G401.6 (cell line): Measurements from ENCODE around the gene IARS1.

Source experiments
- FAIRE-seq: peaks from 2 replicates; lab custom pipeline; 2012; peaks lifted over from hg19 to GRCh38; lab: Jason Lieb, UNC

The IARS1 gene

DNA sequence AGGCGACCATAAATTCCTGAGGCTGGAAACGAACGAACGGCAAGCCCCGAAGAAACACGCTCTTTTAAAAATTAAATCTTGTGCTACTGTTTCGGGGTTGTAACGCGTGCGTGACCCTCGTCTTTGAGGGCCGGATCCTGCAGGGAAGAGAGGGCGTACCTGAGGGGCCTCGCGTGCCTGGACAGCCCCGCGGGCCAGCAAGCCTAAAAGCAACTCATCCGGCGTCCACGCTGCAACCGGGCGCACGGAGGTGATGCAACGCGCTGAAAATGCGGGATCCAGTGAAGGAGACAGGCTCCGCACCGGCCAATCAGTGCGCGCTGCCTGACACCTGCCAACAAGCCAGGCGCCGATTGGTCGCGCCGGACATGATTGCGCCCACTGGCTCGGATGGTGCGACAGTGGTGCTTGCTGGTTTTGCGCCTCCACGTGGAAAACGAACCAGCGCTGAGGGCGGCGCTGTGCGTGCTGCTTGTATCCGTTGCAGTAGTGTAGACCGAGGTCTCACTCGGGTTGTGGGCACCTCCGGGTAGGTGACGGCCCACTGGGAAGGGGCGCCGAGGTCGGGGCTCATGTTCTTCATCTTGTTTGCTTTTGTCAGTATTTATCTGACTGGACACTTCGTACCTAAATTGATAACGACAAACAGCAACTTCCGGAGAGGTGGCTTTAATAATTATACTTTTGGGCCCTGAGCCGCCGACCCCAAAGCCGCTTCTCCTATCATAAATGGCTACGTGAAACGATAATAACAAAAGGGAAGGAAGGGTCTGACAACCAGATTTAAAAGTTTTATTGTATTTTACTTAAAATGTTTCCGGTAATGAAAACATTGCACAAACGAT is at the start of gene IARS1:
Gene IARS1, minus strand, starts transcription at position 246 of the 845 bp plus-strand sequence. CDS start 4,278 bp downstream, outside the sequence.
- peak; percentile 96 for FAIRE-seq

- peak; percentile 33 for FAIRE-seq
Measured at GRCh38 chr9:92342825-92343488, 49.5 kb upstream of the IARS1 start.

- no peak for FAIRE-seq
Measured at GRCh38 chr9:92341578-92341977, 48.1 kb upstream of the IARS1 start.

GRCh38 chr9:92333282-92333634 is 39.8 kb upstream of the IARS1 start:
- no peak for FAIRE-seq

GRCh38 chr9:92332577-92333281 is 39.2 kb upstream of the IARS1 start:
- FAIRE-seq: no peak

DNA sequence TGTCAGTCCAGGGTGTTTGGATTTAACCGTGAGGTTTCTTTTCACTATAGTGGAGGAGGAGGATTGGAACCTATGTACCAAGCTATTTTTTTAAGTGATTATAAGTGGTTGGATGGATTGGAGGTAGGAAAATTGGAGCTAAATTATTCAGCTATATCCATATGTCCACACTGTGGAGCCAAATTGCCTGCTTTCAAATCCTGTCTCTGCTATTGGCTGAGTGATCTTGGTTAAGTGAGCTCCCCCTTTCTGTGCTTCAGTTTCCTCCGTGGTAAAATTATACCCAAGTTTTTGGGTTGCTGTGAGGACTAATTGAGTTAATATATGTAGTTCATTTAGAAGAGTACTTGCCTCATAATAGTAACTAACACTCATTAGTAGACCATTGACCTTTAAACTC is 34.7 kb upstream of the IARS1 start:
- FAIRE-seq: no peak

- no peak for FAIRE-seq
Measured at GRCh38 chr9:92327283-92327850, 33.9 kb upstream of the IARS1 start.

DNA sequence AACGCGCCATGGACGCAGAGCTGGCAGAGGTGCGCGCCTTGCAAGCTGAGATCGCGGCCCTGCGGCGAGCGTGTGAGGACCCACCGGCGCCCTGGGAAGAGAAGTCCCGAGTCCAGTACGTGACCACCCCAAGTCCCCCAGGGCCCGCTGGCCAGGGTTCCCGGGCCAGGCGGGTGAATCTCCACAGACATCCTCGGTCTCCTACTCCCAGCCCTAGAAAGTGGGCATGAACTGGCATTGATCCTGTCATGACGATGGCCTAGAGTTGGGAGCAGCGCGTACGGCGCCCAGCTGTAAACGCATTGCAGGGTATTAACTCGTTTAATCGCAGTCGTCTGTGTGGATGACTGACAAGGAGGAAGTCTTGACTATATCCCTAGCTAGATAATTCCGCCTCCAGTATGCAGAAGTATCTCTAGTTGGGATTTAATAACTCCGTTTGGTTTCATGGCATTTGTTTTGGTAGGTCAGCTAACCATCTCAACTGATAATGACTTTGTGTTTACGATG is 32.5 kb upstream of the IARS1 start:
- no peak for FAIRE-seq

DNA sequence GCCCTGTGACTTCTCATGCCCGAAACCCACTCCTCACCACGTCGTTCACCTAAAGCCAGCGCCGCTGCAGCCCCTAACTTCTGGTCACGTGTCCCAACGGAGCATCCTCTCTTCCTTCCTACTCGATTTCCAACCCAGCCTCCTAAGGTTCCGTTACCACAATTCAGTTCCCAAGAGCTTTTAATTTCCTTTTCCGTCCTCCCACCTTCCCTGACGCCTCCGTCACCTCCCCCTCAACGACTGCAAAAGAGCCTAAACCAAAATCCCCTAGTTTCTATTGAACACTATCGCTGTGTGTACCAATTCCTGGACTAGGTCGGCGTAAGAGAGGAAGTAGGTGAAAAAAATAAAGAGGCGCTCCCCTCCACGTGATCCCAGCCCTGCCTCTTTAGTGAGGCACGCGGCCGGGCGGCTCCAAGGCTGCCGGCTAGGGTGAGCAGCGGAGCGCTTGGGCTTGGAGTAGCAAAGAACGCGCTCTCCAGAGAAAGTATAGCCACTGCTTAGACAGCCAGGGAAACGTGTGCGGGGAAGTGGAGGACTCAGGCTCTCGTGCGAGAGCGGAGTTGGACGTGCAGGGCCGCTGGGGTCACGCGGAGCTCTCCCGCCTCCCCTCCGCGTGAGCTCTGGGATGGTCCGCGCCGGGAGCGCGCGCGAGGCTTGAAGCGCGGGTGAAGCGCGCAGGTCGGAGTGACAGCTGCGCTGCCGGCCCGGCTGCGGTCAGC is 31.9 kb upstream of the IARS1 start, which contains the start of the genes CENPP and NOL8:
Gene CENPP, plus strand, starts transcription at position 685 of the 722 bp plus-strand sequence.
Gene NOL8, minus strand, starts transcription at position 82 of the 722 bp plus-strand sequence. CDS start 1,189 bp downstream, outside the sequence.
- peak; percentile 74 for FAIRE-seq

DNA sequence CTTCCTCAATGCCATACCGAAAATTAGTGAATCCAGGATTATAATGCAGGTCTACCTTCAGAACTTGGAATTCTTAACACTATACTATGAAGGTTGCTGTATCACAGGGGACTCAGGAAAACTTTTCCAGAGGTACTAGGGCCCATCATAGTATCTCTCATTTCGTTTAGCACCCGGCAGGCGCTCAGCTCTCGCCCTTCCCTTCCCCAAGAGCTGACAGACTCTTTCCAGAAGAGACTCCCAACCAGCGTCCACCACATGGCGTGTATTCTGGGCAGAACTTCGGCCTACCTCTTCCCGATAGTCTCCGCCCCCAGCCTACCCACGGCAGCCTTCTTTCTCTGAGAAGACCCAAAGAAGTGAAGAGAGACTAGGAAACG is 31.4 kb upstream of the IARS1 start:
- FAIRE-seq: no peak

- no peak for FAIRE-seq
Measured at GRCh38 chr9:92324431-92324830, 30.9 kb upstream of the IARS1 start.

DNA sequence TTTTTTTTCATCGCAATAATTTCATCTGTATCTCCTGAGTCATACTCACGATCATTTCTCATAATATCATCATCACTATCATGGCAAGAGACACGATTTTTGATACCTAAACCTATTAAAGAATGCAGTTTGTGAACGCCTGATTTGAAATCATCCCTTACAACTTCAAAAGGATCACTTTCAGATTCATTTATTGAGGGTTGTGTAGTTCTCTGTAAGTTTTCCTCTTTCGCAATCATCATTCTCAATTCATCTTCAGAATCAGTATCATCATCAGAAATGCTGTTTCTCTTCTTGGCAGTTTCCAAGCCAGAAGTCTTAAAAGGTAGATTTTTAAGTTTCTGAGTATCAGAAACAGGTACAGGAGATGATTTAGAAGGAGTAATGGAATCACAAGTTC is 22.0 kb upstream of the IARS1 start:
- FAIRE-seq: no peak

DNA sequence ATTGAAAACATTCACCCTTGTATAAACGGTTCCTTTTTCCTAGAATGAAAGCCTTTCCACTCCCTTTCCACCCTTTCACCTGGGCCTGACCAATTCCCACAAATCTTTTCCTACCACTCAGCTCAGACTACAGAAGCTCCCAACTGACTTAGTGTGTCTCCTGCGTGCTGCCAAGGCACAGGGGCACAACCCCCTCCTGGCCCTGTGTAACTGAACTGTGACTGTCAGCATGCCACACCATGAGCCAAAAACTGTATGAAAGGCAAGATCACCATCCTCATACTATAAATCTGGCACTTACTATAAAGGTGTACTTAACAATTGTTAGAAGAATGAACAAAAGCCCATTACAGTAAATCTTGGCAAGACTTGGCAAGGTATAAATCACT is 20.1 kb upstream of the IARS1 start:
- no peak for FAIRE-seq

DNA sequence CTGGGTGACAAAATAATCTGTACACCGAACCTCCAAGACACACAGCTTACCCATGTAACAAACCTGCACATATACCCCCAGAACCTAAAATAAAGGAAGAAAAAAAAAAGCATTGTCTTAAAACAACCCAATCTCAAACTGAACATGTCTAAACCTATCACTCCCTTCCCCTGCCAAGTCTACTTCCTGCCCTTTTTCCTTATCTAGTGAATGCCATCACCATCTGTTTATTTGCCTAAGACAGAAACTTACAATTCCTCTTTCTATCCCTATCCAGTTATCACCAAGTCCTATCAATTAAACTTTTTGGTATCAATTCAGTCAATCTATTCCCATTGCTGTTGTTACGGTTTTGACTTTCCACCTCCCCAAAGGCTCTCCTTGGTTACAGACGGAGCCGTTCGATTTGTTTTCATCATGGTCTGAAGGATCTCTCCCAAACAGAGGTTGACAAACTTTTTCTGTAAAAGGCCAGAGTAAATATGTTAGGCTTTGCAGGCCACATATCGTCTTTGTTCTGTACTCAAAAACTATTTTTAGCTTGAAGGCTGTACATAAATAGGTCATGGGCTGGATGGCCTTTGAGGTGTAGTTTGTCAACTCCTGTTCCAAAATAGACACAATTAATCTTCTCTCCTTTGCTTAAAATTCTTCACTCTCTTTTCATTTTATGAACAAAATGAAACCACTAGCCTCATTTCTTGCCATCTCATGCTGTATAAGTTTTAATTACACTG is 19.6 kb upstream of the IARS1 start:
- FAIRE-seq: no peak

GRCh38 chr9:92310562-92310961 is 17.1 kb upstream of the IARS1 start:
- no peak for FAIRE-seq

GRCh38 chr9:92308893-92309292 is 15.4 kb upstream of the IARS1 start:
- FAIRE-seq: no peak

DNA sequence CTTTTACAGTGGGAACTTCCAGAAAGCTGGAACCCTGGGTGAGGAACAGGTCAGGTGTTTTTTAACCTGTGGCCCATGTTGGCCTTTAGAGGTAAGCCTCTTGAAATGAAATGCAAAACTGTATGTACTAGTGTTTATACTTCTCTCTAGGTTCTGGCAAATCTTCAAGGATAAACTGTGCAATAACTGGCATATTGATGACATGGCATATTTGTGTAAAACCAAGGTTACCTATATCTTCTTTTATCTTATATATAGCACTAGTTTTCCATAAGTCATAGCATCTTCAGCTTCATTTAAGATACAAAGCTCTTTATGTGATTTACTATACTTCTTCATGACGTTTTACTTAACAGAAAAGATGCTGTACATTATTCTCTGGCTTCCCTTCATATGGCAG is 7.4 kb upstream of the IARS1 start:
- FAIRE-seq: no peak

DNA sequence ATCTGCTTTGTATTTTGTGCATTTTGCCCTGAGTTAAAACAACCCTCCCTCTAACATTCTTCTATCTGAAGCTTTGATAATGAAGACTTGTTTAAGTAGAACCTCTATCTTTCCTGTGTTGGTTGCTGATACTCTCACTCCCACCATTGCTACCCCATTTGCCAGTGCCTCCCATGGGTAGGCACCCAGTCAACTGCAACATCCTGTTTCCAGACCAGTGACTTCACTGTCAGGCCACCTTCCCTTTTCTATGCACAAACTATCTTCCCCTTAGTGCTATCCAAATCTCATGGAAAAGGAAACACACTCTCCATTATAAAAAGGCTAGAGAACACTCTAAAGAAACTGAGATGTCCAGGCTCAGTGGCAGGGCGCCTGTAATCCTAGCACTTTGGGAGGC is 5.6 kb upstream of the IARS1 start:
- FAIRE-seq: no peak

- no peak for FAIRE-seq
Measured at GRCh38 chr9:92298036-92298435, 4.5 kb upstream of the IARS1 start.

- no peak for FAIRE-seq
Measured at GRCh38 chr9:92297611-92298010, 4.1 kb upstream of the IARS1 start.

- FAIRE-seq: no peak
Measured at GRCh38 chr9:92295827-92296258, 2.3 kb upstream of the IARS1 start.
